ENCODE data around the gene CRTAC1.

Gene CRTAC1

DNA sequence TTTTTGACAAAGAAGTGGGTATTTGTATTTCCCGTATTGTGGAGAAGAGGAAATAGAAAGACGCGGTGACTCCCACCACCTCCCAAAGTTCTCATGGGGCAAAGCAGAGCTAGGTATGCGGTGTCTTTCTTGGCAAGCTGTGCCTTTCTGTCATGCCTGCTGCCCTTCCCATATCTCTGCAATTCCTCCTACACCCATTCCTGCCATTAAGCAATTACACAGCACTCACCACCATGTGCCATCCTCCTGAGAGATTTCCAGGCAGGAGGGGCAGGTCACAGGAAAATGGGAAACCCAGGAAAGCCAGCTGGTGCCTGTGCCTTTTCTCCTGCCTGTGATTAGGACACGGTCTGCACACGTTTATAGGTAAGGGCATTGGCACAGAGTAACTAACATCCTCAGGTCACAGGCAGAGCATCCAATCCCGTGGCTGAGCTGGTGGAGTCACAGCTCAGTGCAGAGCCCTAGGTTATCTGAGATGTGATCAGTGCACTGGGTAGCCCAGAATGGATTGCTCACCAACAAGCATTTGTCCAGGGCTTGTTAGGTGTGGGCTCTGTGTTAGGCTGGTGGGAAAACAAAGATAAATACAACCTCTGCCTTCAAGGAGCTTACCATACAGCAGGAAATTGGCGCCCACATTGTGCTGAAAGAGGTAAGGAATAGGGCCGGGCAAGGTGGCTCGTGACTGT, 9.4 kb upstream of the CRTAC1 start:
- no peak overlapping the region for H3K27ac Mint-ChIP-seq
- DNase-seq = no peak
- no peaks in the 10 kb centered on the region for H3K9me3 Mint-ChIP-seq
- H3K4me3 Mint-ChIP-seq = no peak overlapping the region
- H3K36me3 Mint-ChIP-seq (ENCODE audit: low read depth) = no peaks in the 10 kb centered on the region
- H3K4me1 Mint-ChIP-seq (ENCODE audit: low read depth) = no peaks in the 10 kb centered on the region
- H3K27me3 Mint-ChIP-seq = peaks cover 89% of the 10 kb centered on the region

DNA sequence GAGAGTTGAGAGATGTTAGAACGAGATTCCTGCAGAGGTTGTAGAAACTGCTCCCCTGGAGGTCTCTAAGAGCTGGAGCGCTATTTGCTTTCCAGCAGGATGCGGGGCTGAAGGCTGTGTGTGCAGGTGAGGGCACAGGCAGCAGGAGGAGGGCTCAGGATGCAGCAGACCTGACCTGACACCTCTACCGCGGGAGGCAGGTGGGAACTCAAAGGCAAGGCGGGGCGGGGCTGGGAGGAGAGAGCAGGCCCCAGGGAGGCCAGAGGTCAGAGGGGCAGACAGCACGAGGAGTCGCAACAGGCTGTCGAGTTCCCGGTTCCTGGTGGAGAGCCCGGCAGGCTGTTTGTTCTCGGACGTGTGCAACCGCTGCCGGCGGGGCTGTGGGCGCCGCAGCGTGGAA, 7.9 kb upstream of the CRTAC1 start:
- Mint-ChIP-seq H3K4me3 (no peak overlapping the region), H3K9me3 (no peaks in the 10 kb centered on the region), H3K27ac (no peak overlapping the region), H3K4me1 (ENCODE audit: low read depth) (no peaks in the 10 kb centered on the region), H3K36me3 (ENCODE audit: low read depth) (no peaks in the 10 kb centered on the region), H3K27me3 (peaks cover 88% of the 10 kb centered on the region)
- DNase-seq = no peak

DNA sequence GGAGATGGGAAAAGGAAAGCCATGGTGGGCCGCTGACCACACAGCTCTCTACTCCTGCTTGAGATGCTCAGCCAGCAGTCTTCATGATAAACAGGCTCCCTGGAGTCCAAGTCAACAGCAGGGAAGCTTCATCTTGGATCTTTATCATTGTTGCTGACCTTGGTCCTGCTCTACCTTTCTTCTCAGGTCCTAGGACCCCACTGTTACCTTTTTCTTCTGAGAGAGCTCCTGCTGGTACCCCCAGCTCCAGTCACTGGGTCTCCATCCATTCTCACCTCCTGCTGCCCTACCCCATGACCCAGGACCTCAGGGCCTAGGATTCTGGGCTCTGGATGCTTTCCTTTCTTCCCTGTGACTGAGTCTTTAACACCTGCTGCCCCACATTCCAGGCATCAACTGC, 5.2 kb upstream of the CRTAC1 start:
- DNase-seq = no peak
- Mint-ChIP-seq H3K27me3 (peaks cover 86% of the 10 kb centered on the region), H3K9me3 (no peaks in the 10 kb centered on the region), H3K4me1 (ENCODE audit: low read depth) (no peaks in the 10 kb centered on the region), H3K27ac (no peak overlapping the region), H3K4me3 (no peak overlapping the region), H3K36me3 (ENCODE audit: low read depth) (no peaks in the 10 kb centered on the region)

DNA sequence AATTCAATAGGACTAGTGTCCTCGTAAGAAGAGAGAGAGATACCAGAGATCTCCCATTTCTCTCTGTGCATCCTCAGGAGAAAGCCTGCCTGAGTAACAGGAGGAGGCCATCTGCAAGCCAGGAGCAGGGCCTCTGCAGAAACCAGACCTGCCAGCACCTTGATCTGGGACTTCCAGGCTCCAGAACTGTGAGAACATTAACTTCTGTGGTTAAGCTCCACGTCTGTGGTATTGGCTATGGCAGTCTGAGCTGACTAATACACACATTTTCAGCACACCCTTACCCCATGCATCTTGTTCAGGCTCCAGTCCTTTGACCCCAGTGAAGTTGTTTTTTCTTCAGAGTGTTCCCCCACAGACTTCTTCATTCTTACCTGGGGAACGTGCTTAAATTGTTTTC, 3.1 kb upstream of the CRTAC1 start:
- no peaks in the 10 kb centered on the region for H3K9me3 Mint-ChIP-seq
- peaks cover 84% of the 10 kb centered on the region for H3K27me3 Mint-ChIP-seq
- no peak overlapping the region for H3K27ac Mint-ChIP-seq
- DNase-seq = no peak
- peaks cover 5% of the 10 kb centered on the region for H3K4me1 Mint-ChIP-seq (ENCODE audit: low read depth)
- H3K4me3 Mint-ChIP-seq = no peak overlapping the region
- no peaks in the 10 kb centered on the region for H3K36me3 Mint-ChIP-seq (ENCODE audit: low read depth)

DNA sequence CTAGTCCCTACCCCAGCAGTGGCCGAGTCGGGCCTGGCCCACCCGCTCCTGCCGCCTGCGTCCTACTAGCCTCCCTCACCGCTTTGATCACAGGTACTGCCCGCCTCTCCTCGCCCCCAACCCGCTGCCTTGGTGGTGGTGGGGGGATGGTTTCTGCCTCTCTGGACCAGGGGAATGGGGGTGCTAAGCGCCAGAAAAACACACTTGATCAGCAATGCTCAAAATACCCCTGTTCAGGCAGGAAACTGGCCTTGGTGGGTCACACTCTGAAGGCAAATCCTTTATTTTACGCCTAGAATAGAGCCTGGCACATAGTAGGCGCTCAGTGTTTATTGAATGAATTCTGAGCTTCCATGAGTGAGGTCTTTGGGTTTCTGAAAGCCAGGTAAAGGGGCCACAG, 1.0 kb upstream of the CRTAC1 start:
- no peak overlapping the region for H3K4me3 Mint-ChIP-seq
- no peaks in the 10 kb centered on the region for H3K9me3 Mint-ChIP-seq
- no peak for DNase-seq
- H3K4me1 Mint-ChIP-seq (ENCODE audit: low read depth) = peaks cover 7% of the 10 kb centered on the region
- no peaks in the 10 kb centered on the region for H3K36me3 Mint-ChIP-seq (ENCODE audit: low read depth)
- H3K27ac Mint-ChIP-seq = no peak overlapping the region
- peaks cover 83% of the 10 kb centered on the region for H3K27me3 Mint-ChIP-seq

DNA sequence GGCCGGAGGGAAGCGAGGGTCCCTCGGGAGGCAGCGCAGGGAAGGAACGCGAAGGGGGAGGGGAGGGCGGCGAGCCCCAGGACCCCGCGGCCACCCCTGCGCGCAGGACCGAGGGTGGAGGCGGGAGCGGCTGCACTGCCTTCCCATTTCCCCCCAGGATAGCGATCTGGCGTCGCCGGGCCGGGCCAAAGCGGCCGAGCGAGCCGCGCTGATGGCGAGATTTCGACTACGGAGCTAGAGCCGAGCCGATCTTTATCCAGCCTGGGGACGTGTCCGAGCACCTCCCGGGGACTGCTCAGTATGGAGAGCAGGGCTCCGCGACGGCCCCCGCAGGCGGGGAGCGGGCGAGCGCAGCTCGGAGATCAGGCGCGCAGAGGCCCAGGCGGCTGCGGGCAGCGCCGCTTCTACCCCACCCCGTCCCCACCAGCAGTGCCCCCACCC, 590 bp upstream of the CRTAC1 start:
- H3K36me3 Mint-ChIP-seq (ENCODE audit: low read depth) = no peaks in the 10 kb centered on the region
- peaks cover 7% of the 10 kb centered on the region for H3K4me1 Mint-ChIP-seq (ENCODE audit: low read depth)
- peaks cover 83% of the 10 kb centered on the region for H3K27me3 Mint-ChIP-seq
- no peak for DNase-seq
- no peaks in the 10 kb centered on the region for H3K9me3 Mint-ChIP-seq
- no peak overlapping the region for H3K27ac Mint-ChIP-seq
- no peak overlapping the region for H3K4me3 Mint-ChIP-seq

DNA sequence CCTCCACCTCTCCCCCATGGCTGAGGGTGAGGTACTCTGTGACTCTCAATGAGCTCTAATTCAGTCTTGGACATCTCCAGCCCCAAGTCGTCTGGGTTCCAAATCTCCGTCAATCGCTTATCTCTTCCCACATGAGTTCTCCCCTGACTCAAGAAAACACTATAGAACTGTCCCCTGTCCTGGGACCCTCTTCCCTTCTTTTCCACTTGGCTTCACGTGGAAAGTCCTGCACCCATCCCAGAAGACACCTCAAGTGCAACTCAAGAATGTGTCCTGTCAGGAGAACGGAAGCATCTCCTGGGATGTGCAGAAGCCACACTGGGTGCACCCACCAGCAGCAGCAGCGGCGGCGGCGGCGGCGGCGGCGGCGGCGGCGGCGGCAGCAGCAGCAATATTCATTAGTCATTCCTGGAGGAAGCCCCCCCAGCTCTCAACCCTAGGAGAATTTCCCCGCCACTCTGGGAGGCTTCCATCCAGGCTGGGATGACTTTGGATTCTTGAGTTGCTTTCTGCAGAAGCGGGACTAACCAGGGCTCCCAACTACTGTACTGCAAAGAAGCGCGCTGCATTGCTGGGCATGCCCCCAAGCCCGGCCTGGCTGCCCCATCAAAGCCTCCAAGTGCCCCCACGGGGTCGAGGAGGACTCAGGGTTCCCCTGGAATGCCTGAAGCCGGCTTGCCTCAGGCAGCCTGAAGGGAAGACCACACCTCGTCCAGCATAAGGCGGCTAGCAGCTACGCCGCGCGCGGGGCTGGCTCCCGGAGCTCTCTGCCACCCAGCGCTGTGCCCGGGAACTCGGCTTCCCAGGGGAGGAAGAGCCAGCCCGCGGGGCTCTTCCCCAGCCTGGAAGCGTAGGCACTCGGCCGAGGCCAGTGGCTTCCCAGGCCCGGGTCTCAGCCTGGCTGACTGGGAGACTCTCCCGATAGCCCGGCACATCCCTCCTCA, 1.0 kb downstream of the CRTAC1 start:
- H3K36me3 Mint-ChIP-seq (ENCODE audit: low read depth) = no peaks in the 10 kb centered on the region
- H3K9me3 Mint-ChIP-seq = no peaks in the 10 kb centered on the region
- no peak overlapping the region for H3K4me3 Mint-ChIP-seq
- DNase-seq = no peak
- no peak overlapping the region for H3K27ac Mint-ChIP-seq
- peaks cover 78% of the 10 kb centered on the region for H3K27me3 Mint-ChIP-seq
- peaks cover 7% of the 10 kb centered on the region for H3K4me1 Mint-ChIP-seq (ENCODE audit: low read depth)

DNA sequence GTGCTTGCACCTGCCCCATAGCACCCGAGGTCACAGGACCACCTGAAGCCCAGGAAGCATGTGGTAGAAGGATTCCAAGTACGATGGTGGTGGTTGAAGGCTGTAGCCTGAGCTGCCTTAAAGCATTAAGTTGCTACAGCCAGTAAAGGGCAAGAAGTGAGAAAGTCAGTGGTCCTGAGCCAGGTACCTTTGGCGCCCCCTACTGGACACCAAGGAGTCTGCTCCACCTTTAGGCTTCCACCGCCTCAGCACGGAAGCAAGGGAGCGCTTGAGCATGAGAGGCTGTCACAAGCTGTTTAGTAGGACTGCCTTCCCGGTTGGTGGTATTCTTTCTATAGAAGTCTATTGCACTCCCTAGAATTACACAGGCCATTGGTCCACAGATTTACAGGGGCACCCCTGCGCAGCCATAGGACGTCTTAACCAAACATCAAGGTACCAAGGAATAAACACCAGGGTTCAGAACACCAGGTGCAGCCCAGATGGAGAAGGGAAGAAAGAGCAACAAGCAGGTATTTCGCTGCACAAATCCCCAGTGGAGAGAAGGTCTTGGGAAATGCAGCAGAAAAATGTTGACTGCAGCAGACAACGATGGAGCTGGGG, 2.2 kb downstream of the CRTAC1 start:
- Mint-ChIP-seq H3K4me3 (no peak overlapping the region), H3K9me3 (no peaks in the 10 kb centered on the region), H3K27me3 (peaks cover 75% of the 10 kb centered on the region), H3K27ac (no peak overlapping the region), H3K36me3 (ENCODE audit: low read depth) (no peaks in the 10 kb centered on the region), H3K4me1 (ENCODE audit: low read depth) (peaks cover 7% of the 10 kb centered on the region)
- peak; percentile 62 for DNase-seq

DNA sequence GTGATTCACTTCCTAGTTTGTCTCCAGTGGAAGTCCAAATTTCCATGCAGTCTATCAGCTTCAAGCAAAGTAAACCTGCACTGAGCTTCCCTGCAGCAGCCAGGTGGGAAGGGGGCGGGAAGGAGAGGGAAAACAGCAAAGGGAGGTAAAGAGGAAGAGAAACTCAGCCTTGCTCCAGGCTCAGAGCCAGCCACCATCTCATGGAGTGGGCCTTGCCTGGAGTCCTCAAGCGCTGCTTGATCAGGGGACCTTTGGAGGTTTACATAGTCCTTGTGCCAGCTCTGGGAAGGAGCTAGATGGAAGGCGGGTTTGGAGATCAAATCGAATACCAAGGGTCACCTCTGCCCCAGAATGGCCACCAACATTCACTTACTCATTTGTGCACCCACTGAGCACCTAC, 7.4 kb downstream of the CRTAC1 start:
- no peak overlapping the region for H3K27ac Mint-ChIP-seq
- DNase-seq = no peak
- H3K36me3 Mint-ChIP-seq (ENCODE audit: low read depth) = no peaks in the 10 kb centered on the region
- no peaks in the 10 kb centered on the region for H3K9me3 Mint-ChIP-seq
- peaks cover 35% of the 10 kb centered on the region for H3K27me3 Mint-ChIP-seq
- H3K4me3 Mint-ChIP-seq = no peak overlapping the region
- no peaks in the 10 kb centered on the region for H3K4me1 Mint-ChIP-seq (ENCODE audit: low read depth)

DNA sequence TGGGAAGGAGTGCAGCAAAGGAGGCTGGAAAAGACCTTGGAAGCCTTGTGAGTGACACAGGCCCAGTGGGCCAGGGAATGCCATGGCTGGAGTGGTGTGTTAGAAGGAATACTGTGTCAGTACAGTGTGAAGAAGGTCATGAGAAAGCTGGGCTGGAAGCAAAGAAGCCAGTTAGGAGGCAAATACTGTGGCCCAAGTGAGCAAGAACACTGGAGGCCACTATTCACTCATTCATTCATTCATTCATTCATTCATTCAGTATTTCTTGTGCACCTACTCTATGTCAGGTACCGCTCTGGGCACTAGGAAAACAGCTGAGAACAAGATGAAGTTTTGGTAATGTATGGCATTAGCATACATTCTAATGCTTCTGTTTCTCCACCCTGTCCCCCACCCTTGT, 9.6 kb downstream of the CRTAC1 start:
- Mint-ChIP-seq H3K27ac (no peak overlapping the region), H3K36me3 (ENCODE audit: low read depth) (no peaks in the 10 kb centered on the region), H3K4me3 (no peak overlapping the region), H3K4me1 (ENCODE audit: low read depth) (no peaks in the 10 kb centered on the region), H3K9me3 (no peaks in the 10 kb centered on the region), H3K27me3 (peaks cover 20% of the 10 kb centered on the region)
- DNase-seq = no peak

DNA sequence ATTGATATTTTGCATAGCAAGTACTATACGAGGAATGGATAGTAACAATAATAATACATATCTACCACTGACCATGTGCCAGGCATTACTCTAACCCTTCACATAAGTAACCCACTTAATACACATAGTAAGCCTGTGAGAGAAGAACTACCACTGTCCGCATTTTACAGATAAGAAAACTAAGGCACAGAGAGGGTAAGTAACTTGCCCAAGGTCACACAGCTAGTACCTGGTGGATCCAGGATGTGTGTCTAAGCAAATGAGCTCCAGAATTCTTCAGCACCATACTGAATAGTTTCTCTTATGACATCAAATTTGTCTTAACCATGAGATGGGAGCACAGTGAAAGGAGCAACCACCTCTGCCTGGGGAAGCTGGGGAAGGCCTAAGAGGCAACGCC, 10.2 kb downstream of the CRTAC1 start:
- Mint-ChIP-seq H3K9me3 (no peaks in the 10 kb centered on the region), H3K4me3 (no peak overlapping the region), H3K27me3 (peaks cover 16% of the 10 kb centered on the region), H3K4me1 (ENCODE audit: low read depth) (no peaks in the 10 kb centered on the region), H3K36me3 (ENCODE audit: low read depth) (no peaks in the 10 kb centered on the region), H3K27ac (no peak overlapping the region)
- DNase-seq = no peak

DNA sequence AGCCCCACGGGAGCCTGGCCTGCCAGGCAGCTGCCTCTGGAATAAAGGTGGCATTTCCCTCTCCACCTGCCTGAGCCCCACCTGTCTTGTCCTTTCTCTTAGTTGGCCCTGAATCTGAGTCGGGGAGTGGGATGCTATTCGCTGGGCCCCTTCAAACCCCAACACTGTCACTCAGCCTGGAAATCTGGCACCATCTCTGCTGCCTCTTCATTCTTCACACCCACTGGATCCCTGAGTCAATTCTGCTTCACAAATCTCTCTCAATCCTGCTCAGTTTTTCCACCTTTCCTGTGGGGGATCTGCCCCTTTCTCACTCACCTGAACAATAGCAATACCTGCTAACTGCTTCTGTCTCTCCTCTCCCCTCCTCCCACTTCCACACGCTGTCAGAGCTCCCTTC, 10.6 kb downstream of the CRTAC1 start:
- Mint-ChIP-seq H3K27me3 (peaks cover 11% of the 10 kb centered on the region), H3K27ac (no peak overlapping the region), H3K9me3 (no peaks in the 10 kb centered on the region), H3K36me3 (ENCODE audit: low read depth) (no peaks in the 10 kb centered on the region), H3K4me3 (no peak overlapping the region), H3K4me1 (ENCODE audit: low read depth) (no peaks in the 10 kb centered on the region)
- DNase-seq = no peak

DNA sequence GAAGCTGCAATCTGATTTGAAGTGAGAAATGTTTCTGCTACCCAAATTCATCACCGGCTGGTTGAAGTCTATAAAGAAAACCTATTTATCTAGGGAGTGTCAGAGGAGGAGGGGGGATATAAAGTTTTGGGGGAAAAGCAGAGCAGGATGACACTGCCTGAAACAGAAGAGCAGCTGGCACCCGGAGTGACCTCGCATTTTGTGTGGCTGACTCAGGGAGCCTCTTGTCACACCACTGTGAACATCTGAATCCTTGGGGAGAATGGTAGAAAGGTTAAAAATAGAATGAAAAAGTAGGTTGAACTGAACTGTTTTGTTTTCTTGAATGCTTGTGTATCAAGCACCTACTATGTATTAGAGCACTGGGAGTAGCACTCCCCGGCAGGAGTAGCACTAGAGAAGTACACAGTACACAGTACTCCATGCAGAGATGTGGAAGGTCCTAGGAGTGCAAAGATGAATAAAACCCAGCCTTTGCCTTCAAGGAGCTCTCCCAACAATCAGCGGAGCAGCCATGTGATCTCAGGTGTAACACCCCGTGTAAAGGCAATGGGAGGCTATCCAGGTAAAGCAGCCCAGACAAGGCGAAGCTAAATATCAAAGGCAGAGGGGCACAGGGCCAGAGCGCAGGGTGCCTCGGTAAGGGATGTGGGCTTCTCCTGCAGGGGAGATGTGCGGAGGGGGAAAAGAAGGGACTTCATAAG, 13.5 kb downstream of the CRTAC1 start:
- Mint-ChIP-seq H3K4me1 (ENCODE audit: low read depth) (no peaks in the 10 kb centered on the region), H3K9me3 (no peaks in the 10 kb centered on the region), H3K36me3 (ENCODE audit: low read depth) (no peaks in the 10 kb centered on the region), H3K27ac (no peak overlapping the region), H3K4me3 (no peak overlapping the region), H3K27me3 (peaks cover 28% of the 10 kb centered on the region)
- DNase-seq = no peak

DNA sequence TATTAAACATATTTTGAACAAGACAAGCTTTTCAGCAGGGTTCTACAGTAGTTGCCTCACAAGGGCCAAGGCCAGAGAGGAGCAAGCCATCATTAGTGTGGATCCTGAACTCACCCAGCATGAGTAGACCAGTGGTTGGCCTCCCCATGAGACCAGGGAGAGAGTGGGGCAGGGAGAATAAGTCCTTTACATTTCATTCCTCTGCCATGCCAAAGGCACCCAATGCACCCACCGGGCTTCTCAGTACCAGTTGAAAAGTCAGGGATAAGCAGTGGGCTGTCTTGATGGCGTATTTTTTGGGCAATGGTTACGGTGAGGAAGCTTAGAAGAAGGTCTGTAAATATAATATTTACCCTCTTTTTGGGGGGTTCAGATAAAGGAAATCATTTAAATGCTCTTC, 16.6 kb downstream of the CRTAC1 start:
- no peaks in the 10 kb centered on the region for H3K36me3 Mint-ChIP-seq (ENCODE audit: low read depth)
- no peak for DNase-seq
- H3K27ac Mint-ChIP-seq = no peak overlapping the region
- H3K27me3 Mint-ChIP-seq = peaks cover 42% of the 10 kb centered on the region
- no peaks in the 10 kb centered on the region for H3K9me3 Mint-ChIP-seq
- H3K4me3 Mint-ChIP-seq = no peak overlapping the region
- no peaks in the 10 kb centered on the region for H3K4me1 Mint-ChIP-seq (ENCODE audit: low read depth)
